ENCODE data around the gene TIMP4. TPM values are rescaled to one million over a fixed set of nuclear protein-coding genes. Genes with fewer than 3 reads are reported as not detected.

The TIMP4 gene
- total and polyA plus RNA-seq, 8 donors = 0.13 to 11.3 (median 0.46) TPM

DNA sequence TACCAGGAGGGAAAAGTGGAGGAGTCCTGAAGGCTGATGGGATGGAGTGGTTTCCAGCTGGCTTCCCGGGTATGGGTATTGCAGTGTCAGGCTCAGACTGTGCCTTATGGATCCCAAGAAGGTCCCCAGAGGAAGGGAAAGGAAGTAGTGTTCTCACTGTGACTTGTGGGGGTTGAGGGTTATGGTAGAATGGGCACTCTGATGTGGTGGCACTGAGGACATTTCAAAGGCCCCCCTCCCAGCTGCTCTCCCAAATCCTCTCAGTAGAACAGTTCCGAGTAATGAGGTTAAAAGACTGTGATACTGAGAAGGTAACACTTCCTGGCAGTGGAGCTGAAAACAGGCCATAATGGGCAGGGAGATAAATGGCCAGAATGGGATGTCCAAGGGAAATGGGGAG, 23.1 kb upstream of the TIMP4 start:
- H3K4me1 ChIP-seq = peaks cover 12 to 41% of the 10 kb centered on the region in 2 donors
- ATAC-seq (no peak), DNase-seq (no peak)
- no peak overlapping the region for H3K27ac ChIP-seq
- no peaks in the 10 kb centered on the region for H3K36me3 ChIP-seq
- no peaks in the 10 kb centered on the region for H3K9me3 ChIP-seq
- no peaks in the 10 kb centered on the region for H3K27me3 ChIP-seq
- intact Hi-C loops (cut with DNase I) = no loop called here
- no peak for TF ChIP-seq CTCF (IDR thresholded peaks at IDR 0.05)
- H3K4me3 ChIP-seq = no peak overlapping the region

GRCh38 chr3:12181301-12181700, 22.6 kb upstream of the TIMP4 start:
- ATAC-seq (no peak), DNase-seq (no peak)
- Histone ChIP-seq H3K4me3 (no peak overlapping the region), H3K4me1 (peaks cover 12 to 44% of the 10 kb centered on the region in 2 donors), H3K27ac (no peak overlapping the region), H3K27me3 (no peaks in the 10 kb centered on the region), H3K9me3 (no peaks in the 10 kb centered on the region), H3K36me3 (no peaks in the 10 kb centered on the region)
- no peak for TF ChIP-seq CTCF (IDR thresholded peaks at IDR 0.05)
- intact Hi-C loops (cut with DNase I) = no loop called here

- ATAC-seq (no peak), DNase-seq (no peak)
- no peaks in the 10 kb centered on the region for H3K27me3 ChIP-seq
- peaks cover 12 to 51% of the 10 kb centered on the region in 2 donors for H3K4me1 ChIP-seq
- peak overlapping the region in 1 of 2 donors; percentile 25 for H3K27ac ChIP-seq
- no peaks in the 10 kb centered on the region for H3K9me3 ChIP-seq
- H3K36me3 ChIP-seq = no peaks in the 10 kb centered on the region
- TF ChIP-seq CTCF (IDR thresholded peaks at IDR 0.05) = no peak
- no peak overlapping the region for H3K4me3 ChIP-seq
- intact Hi-C loops (cut with DNase I) = no loop called here
These were observed 21.9 kb upstream of the TIMP4 start for GRCh38 chr3:12180631-12181030.

GRCh38 chr3:12180218-12180617, 21.5 kb upstream of the TIMP4 start:
- no peak overlapping the region for H3K4me3 ChIP-seq
- peak; percentile 32 to 90 (median 82) for DNase-seq
- no peaks in the 10 kb centered on the region for H3K9me3 ChIP-seq
- H3K27me3 ChIP-seq = no peaks in the 10 kb centered on the region
- ATAC-seq = peak; percentile 89
- no peaks in the 10 kb centered on the region for H3K36me3 ChIP-seq
- intact Hi-C loops (cut with DNase I) = no loop called here
- peak in 1 of 2 donors; percentile 17 for TF ChIP-seq CTCF (IDR thresholded peaks at IDR 0.05)
- peak overlapping the region in 1 of 2 donors; percentile 25 for H3K27ac ChIP-seq
- peaks cover 12 to 53% of the 10 kb centered on the region in 2 donors for H3K4me1 ChIP-seq

DNA sequence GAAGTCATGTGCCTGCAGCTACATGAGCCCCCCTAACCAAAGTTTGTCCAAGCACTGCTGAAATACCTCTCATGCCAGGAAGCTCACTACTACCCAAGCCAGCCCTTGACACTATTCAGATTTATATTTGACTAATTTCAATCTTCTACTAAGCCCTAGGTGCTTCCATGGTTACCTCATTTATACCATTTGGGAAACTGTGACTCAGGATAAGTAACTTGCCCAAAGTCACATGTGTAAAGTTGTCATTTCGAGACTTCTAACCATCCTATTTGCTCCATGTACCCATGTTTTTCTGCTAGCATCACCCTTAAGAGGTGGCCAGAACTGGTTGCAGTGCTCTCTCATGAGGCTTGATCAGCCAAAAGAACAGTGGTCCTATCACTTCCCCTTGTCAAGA, 20.7 kb upstream of the TIMP4 start:
- H3K27ac ChIP-seq = peak overlapping the region in 1 of 2 donors; percentile 25
- H3K4me1 ChIP-seq = peaks cover 12 to 53% of the 10 kb centered on the region in 2 donors
- H3K36me3 ChIP-seq = no peaks in the 10 kb centered on the region
- no peaks in the 10 kb centered on the region for H3K27me3 ChIP-seq
- no peak for TF ChIP-seq CTCF (IDR thresholded peaks at IDR 0.05)
- ATAC-seq (no peak), DNase-seq (no peak)
- intact Hi-C loops (cut with DNase I) = no loop called here
- no peaks in the 10 kb centered on the region for H3K9me3 ChIP-seq
- no peak overlapping the region for H3K4me3 ChIP-seq
